K562 (cell line): ENCODE data around the gene CRKL. TPM values are rescaled to one million over a fixed set of nuclear protein-coding genes. Genes with fewer than 3 reads are reported as not detected.

Experiments
- COPS2 ChIP-seq: fragments of 450-650 bp; conservative IDR thresholded peaks from 2 replicates; pipeline ENCODE4 v1.6.1; 2016; ENCODE audit warnings: mild to moderate bottlenecking, moderate library complexity
- DMBX1 ChIP-seq: fragments of 250-450 bp; sonication (Bioruptor Pico); IDR thresholded peaks from 2 replicates; pipeline ENCODE4 v1.8.0; 2022; ENCODE audit warnings: inconsistent platforms, mild to moderate bottlenecking, moderate library complexity, borderline replicate concordance
- DNMT1 ChIP-seq: fragments of 450-650 bp; IDR thresholded peaks from 2 replicates; pipeline ENCODE4 v1.6.1; 2016; ENCODE audit warnings: antibody characterized with exemption, mild to moderate bottlenecking
- E2F4 ChIP-seq: sonication (generic); formaldehyde crosslinking; IDR thresholded peaks from 2 replicates; pipeline ENCODE4 v1.8.0; 2022; ENCODE audit warnings: mild to moderate bottlenecking, low read depth, missing genetic modification reagents
- HDAC2 ChIP-seq: fragments of 450-650 bp; IDR thresholded peaks from 2 replicates; pipeline ENCODE4 v1.6.1; 2016; ENCODE audit warnings: mild to moderate bottlenecking
- HNRNPLL ChIP-seq: fragments of 200-400 bp; formaldehyde crosslinking; IDR thresholded peaks from 2 replicates; pipeline ENCODE4 v1.6.1; 2017; ENCODE audit warnings: low read length, low read depth, mild to moderate bottlenecking; ENCODE audit not compliant: poor library complexity, severe bottlenecking
- NFATC3 ChIP-seq: fragments of 450-650 bp; IDR thresholded peaks from 2 replicates; pipeline ENCODE4 v1.6.1; 2017; ENCODE audit warnings: mild to moderate bottlenecking
- REST ChIP-seq, 2 experiments: fragments of 450-650 bp; formaldehyde crosslinking in 1 of 2; IDR thresholded peaks; 2 replicates each; pipeline versions ENCODE4 v1.4.0 to v1.6.1; 2014 to 2020; ENCODE audit warnings: mild to moderate bottlenecking in 2 of 2, borderline replicate concordance in 1 of 2, low read depth in 1 of 2
- TRIM28 ChIP-seq: fragments of 450-650 bp; IDR thresholded peaks from 2 replicates; pipeline ENCODE4 v1.6.1; 2017
- XRCC4 ChIP-seq: IDR thresholded peaks from one replicate; pipeline ENCODE4 v1.6.1; 2011; ENCODE audit not compliant: insufficient read depth, insufficient read length; ENCODE audit errors: extremely low read depth
- ZNF175 ChIP-seq: fragments of 200-800 bp; sonication (Bioruptor generic); IDR thresholded peaks from 2 replicates; pipeline ENCODE4 v1.6.1; 2016; ENCODE audit warnings: low read depth, mild to moderate bottlenecking, missing genetic modification characterization, missing compliant biosample characterization
- ZNF217 ChIP-seq: sonication (generic); formaldehyde crosslinking; IDR thresholded peaks from 2 replicates; pipeline ENCODE4 v1.8.0; 2022; ENCODE audit warnings: mild to moderate bottlenecking, missing genetic modification reagents
- ZNF24 ChIP-seq: fragments of 450-650 bp; IDR thresholded peaks from 2 replicates; pipeline ENCODE4 v1.6.1; 2016
- ZNF277 ChIP-seq: fragments of 250-450 bp; sonication (Bioruptor Pico); IDR thresholded peaks from 2 replicates; pipeline ENCODE4 v1.8.0; 2022; ENCODE audit warnings: inconsistent platforms, mild to moderate bottlenecking, moderate library complexity, borderline replicate concordance
- ZNF717 ChIP-seq: fragments of 250-450 bp; sonication (Bioruptor Pico); IDR thresholded peaks from 2 replicates; pipeline ENCODE4 v1.5.0; 2021
- polyA plus RNA-seq, 8 experiments: library from polyadenylated mRNA; depleted of rRNA in 4 of 8; stranded (reverse) in 5 of 8; unstranded in 3 of 8; fragments of >200 nt; fragmentation: Nextera tagmentation in 2 of 8; fragmentation: Illumina TruSeq in 1 of 8; extraction: Ambion mirVana in 2 of 8; extraction: Trizol in 1 of 8; gene quantifications; 2 replicates each; pipeline versions ENCODE4 v1.2.1 to v1.2.3, GENCODE V29; 2011 to 2014; ENCODE audit warnings: inconsistent platforms in 1 of 8, missing spikeins in 1 of 8
- total RNA-seq, 7 experiments: library from RNA; depleted of rRNA in 6 of 7; stranded (reverse); fragments of >200 nt in 6 of 7; fragmentation: Illumina TruSeq in 2 of 7; extraction: Trizol in 2 of 7; gene quantifications; 2 replicates each; pipeline versions ENCODE4 v1.2.1 to v1.2.3, GENCODE V29; 2011 to 2021; ENCODE audit warnings: low replicate concordance in 1 of 7

CRKL gene
- total and polyA plus RNA-seq, 9 of the 15 experiments (the other 6 are each of a cell fraction or from before 2014, with no cell fraction given) = 100 to 263 (median 124) TPM

- TF ChIP-seq DMBX1 (CRISPR knock-in tag) (peak; percentile 46; the same call in 1 of the 2 replicates), ZNF175 (CRISPR knock-in tag) (no peak), ZNF277 (CRISPR knock-in tag) (peak; percentile 35; the same call in 1 of the 2 replicates), ZNF717 (CRISPR knock-in tag) (no peak), COPS2 (no peak), E2F4 (CRISPR knock-in tag) (no peak), ZNF217 (CRISPR knock-in tag) (no peak), DNMT1 (no peak), REST (IDR thresholded peaks at IDR 0.05; ENCODE audit: borderline replicate concordance) (no peak), REST (CRISPR knock-in tag; IDR thresholded peaks at IDR 0.05; ENCODE audit: low read depth) (0 out of 2 replicates have a peak, but pooled peaks have one; percentile 48), XRCC4 (no peak), NFATC3 (no peak), HNRNPLL (no peak), HDAC2 (no peak), ZNF24 (no peak), TRIM28 (no peak)
Measured at GRCh38 chr22:20998411-20999336, 81.5 kb downstream of the CRKL start (continued).
